PC-3 (cell line): ENCODE results near the gene BCAS3. TPM values are rescaled to one million over a fixed set of nuclear protein-coding genes. Genes with fewer than 3 reads are reported as not detected.

Source experiments
- ATAC-seq: fragments of 200-7000 bp; cut with Tn5 transposase; 2 replicates; pipeline ENCODE4 v1.9.1; 2020; ENCODE audit warnings: mild to moderate bottlenecking, moderate library complexity
- BruUV-seq: library from RNA; stranded (reverse); fragments of 400-500 nt; replicated peaks from 2 replicates; lab custom pipeline; 2021; lab: Mats Ljungman, UMichigan
- CTCF ChIA-PET: fragments of 300-600 bp; sonication (Branson Sonifier 250); formaldehyde crosslinking; loops from one replicate; lab custom pipeline; 2022; ENCODE audit warnings: antibody characterized with exemption; lab: Charles Lee
- POLR2A ChIA-PET: fragments of 300-600 bp; sonication (Branson Sonifier 250); formaldehyde crosslinking; loops from one replicate; lab custom pipeline; 2022; ENCODE audit warnings: antibody characterized with exemption; ENCODE audit not compliant: unreplicated experiment; lab: Charles Lee
- DNase-seq: peaks from one replicate; pipeline ENCODE4 v3.0.0-alpha.2; 2015
- H2AFZ ChIP-seq: fragments of 300-600 bp; sonication (generic); 2 replicates; pipeline ENCODE4 v1.6.0; 2016; ENCODE audit warnings: antibody characterized with exemption, low read length
- H3F3A ChIP-seq: fragments of 300-600 bp; sonication (generic); one replicate; pipeline ENCODE4 v1.6.0; 2017; ENCODE audit warnings: antibody characterized with exemption, low read length, control low read depth, mild to moderate bottlenecking; ENCODE audit not compliant: unreplicated experiment
- H3K27ac ChIP-seq: fragments of 300-600 bp; sonication (generic); 2 replicates; pipeline ENCODE4 v1.5.1; 2016; ENCODE audit warnings: mild to moderate bottlenecking, low read length
- H3K27me3 ChIP-seq: fragments of 300-600 bp; sonication (generic); 2 replicates; pipeline ENCODE4 v1.6.1; 2016; ENCODE audit warnings: low read length, mixed read lengths
- H3K36me3 ChIP-seq: fragments of 300-600 bp; sonication (generic); 2 replicates; pipeline ENCODE4 v1.6.1; 2016; ENCODE audit warnings: low read depth, mixed run types, low read length, mixed read lengths
- H3K4me1 ChIP-seq: fragments of 300-600 bp; sonication (generic); 2 replicates; pipeline ENCODE4 v1.5.1; 2016; ENCODE audit warnings: low read length; ENCODE audit not compliant: insufficient read depth
- H3K4me2 ChIP-seq: fragments of 300-600 bp; sonication (generic); 2 replicates; pipeline ENCODE4 v1.6.0; 2016; ENCODE audit warnings: low read length
- H3K4me3 ChIP-seq: fragments of 300-600 bp; sonication (generic); 2 replicates; pipeline ENCODE4 v1.5.1; 2016; ENCODE audit warnings: mild to moderate bottlenecking, low read length, mixed read lengths
- H3K79me2 ChIP-seq: fragments of 300-600 bp; sonication (generic); 2 replicates; pipeline ENCODE4 v1.6.1; 2017; ENCODE audit warnings: low read length, mixed read lengths
- H3K9ac ChIP-seq: fragments of 300-600 bp; sonication (generic); 2 replicates; pipeline ENCODE4 v1.6.0; 2016; ENCODE audit warnings: mild to moderate bottlenecking, low read length
- H3K9me2 ChIP-seq: fragments of 300-600 bp; sonication (generic); replicated peaks from 2 replicates; pipeline ENCODE4 v1.6.1; 2016; ENCODE audit warnings: mixed run types, low read length, mixed read lengths
- H3K9me3 ChIP-seq: fragments of 300-600 bp; sonication (generic); 2 replicates; pipeline ENCODE4 v1.6.1; 2016; ENCODE audit warnings: low read length, mixed read lengths
- H4K20me1 ChIP-seq: fragments of 300-600 bp; sonication (generic); 2 replicates; pipeline ENCODE4 v1.6.1; 2016; ENCODE audit warnings: low read length, mixed read lengths
- CTCF ChIP-seq: fragments of 300-600 bp; sonication (generic); conservative IDR thresholded peaks from 2 replicates; pipeline ENCODE4 v1.5.1; 2017; ENCODE audit warnings: antibody characterized with exemption, low read depth, mild to moderate bottlenecking, low read length
- EZH2 ChIP-seq: fragments of 300-600 bp; sonication (generic); IDR thresholded peaks from one replicate; pipeline ENCODE4 v1.6.1; 2017; ENCODE audit warnings: antibody characterized with exemption, mild to moderate bottlenecking, low read length; ENCODE audit not compliant: unreplicated experiment
- EZH2phosphoT487 ChIP-seq: fragments of 300-600 bp; sonication (generic); IDR thresholded peaks from 2 replicates; pipeline ENCODE4 v1.6.1; 2018; ENCODE audit warnings: mild to moderate bottlenecking, antibody characterized with exemption, low read length, borderline replicate concordance
- intact Hi-C: fragments of 100-400 bp; cut with micrococcal nuclease; formaldehyde crosslinking; loops from 2 replicates; pipeline ENCODE4 v1.9.0; 2023
- total RNA-seq: library from RNA; depleted of rRNA; stranded (reverse); fragments of >200 nt; gene quantifications from 2 replicates; pipeline ENCODE4 v1.2.3, GENCODE V29; 2014

The BCAS3 gene
- total RNA-seq, 1 experiment from 2014 or later = 25.9 TPM

GRCh38 chr17:60630352-60630751 lies 47.3 kb upstream of the BCAS3 start:
- no peaks in the 10 kb centered on the region for H3K9me3 ChIP-seq
- H3K79me2 ChIP-seq = no peaks in the 10 kb centered on the region
- DNase-seq = no peak
- no peak overlapping the region for H2AFZ ChIP-seq
- ATAC-seq = peak; percentile 51; the same call in 1 of the 2 replicates
- no TSS peak for BruUV-seq
- no peak overlapping the region for H3K4me3 ChIP-seq
- ChIA-PET POLR2A (no interaction called here), CTCF (interaction anchor here (1.1 kb wide), 1 partner anchor 60 kb away, joined by 6 read pairs; no protein-coding TSS in a partner anchor)
- TF ChIP-seq EZH2 (no peak), EZH2phosphoT487 (no peak), CTCF (no peak)
- intact Hi-C loops = loop anchor here (10.0 kb wide), 1 partner anchor 156 kb away; no protein-coding TSS in a partner anchor
- no peaks in the 10 kb centered on the region for H3F3A ChIP-seq
- no peaks in the 10 kb centered on the region for H3K27me3 ChIP-seq
- no peak overlapping the region for H3K4me2 ChIP-seq
- peaks cover under 1% of the 10 kb centered on the region; the same call in 1 of the 2 replicates for H3K36me3 ChIP-seq
- no peaks in the 10 kb centered on the region for H4K20me1 ChIP-seq
- H3K9me2 ChIP-seq = no peaks in the 10 kb centered on the region
- H3K27ac ChIP-seq = no peak overlapping the region
- no peaks in the 10 kb centered on the region for H3K4me1 ChIP-seq
- H3K9ac ChIP-seq = no peak overlapping the region

- ATAC-seq (no peak), DNase-seq (no peak)
- peaks cover 6% of the 10 kb centered on the region; the same call in 1 of the 2 replicates for H3K36me3 ChIP-seq
- H3F3A ChIP-seq = no peaks in the 10 kb centered on the region
- POLR2A ChIA-PET = no interaction called here
- no peaks in the 10 kb centered on the region for H3K9me2 ChIP-seq
- no peaks in the 10 kb centered on the region for H3K79me2 ChIP-seq
- H3K4me1 ChIP-seq = no peaks in the 10 kb centered on the region
- no peaks in the 10 kb centered on the region for H4K20me1 ChIP-seq
- H3K9me3 ChIP-seq = no peaks in the 10 kb centered on the region
- no peak for TF ChIP-seq EZH2phosphoT487
- no TSS peak for BruUV-seq
- H3K27me3 ChIP-seq = no peaks in the 10 kb centered on the region
- H3K4me2 ChIP-seq = no peak overlapping the region
- CTCF ChIA-PET = no interaction called here
- H3K9ac ChIP-seq = no peak overlapping the region
- H2AFZ ChIP-seq = no peak overlapping the region
- intact Hi-C loops = loop anchor here (10.0 kb wide), 1 partner anchor 156 kb away; no protein-coding TSS in a partner anchor
- no peak overlapping the region for H3K4me3 ChIP-seq
- no peak overlapping the region for H3K27ac ChIP-seq
Observed at GRCh38 chr17:60631119-60631518, 46.5 kb upstream of the BCAS3 start.

- intact Hi-C loops = loop anchor here (1.0 to 10.0 kb wide), 5 partner anchors 36 to 200 kb away; no protein-coding TSS in a partner anchor
- POLR2A ChIA-PET = interaction anchor here (0.7 to 0.8 kb wide), 2 partner anchors 34 to 46 kb away, joined by 3 to 7 read pairs; no protein-coding TSS in a partner anchor
Observed at GRCh38 chr17:60637683-60638082, 40.0 kb upstream of the BCAS3 start.

More at GRCh38 chr17:60637683-60638082, 40.0 kb upstream of the BCAS3 start:
- Histone ChIP-seq H3K36me3 (peaks cover 9% of the 10 kb centered on the region; the same call in 1 of the 2 replicates), H3F3A (peaks cover 3% of the 10 kb centered on the region), H3K9ac (no peak overlapping the region), H3K4me2 (no peak overlapping the region), H3K79me2 (peaks cover 13% of the 10 kb centered on the region; the same call in 1 of the 2 replicates), H3K9me3 (no peaks in the 10 kb centered on the region), H3K4me3 (no peak overlapping the region), H4K20me1 (peaks cover 5% of the 10 kb centered on the region; the same call in 1 of the 2 replicates), H3K9me2 (no peaks in the 10 kb centered on the region), H3K27me3 (no peaks in the 10 kb centered on the region), H3K27ac (no peak overlapping the region), H3K4me1 (peaks cover 13% of the 10 kb centered on the region), H2AFZ (no peak overlapping the region)
- DNase-seq (no peak), ATAC-seq (no peak)
- no TSS peak for BruUV-seq
- TF ChIP-seq EZH2 (no peak), CTCF (no peak), EZH2phosphoT487 (no peak)
- CTCF ChIA-PET = interaction anchor here (1.0 to 1.7 kb wide), 4 partner anchors 28 to 168 kb away, joined by 3 to 17 read pairs (median 8); partner anchors contain the start of gene PPM1D
